ENCODE data around the gene NR2F1. TPM values are rescaled to one million over a fixed set of nuclear protein-coding genes. Genes with fewer than 3 reads are reported as not detected.

The NR2F1 gene
- total RNA-seq, 1 experiment from 2014 or later = 1.4 TPM

DNA sequence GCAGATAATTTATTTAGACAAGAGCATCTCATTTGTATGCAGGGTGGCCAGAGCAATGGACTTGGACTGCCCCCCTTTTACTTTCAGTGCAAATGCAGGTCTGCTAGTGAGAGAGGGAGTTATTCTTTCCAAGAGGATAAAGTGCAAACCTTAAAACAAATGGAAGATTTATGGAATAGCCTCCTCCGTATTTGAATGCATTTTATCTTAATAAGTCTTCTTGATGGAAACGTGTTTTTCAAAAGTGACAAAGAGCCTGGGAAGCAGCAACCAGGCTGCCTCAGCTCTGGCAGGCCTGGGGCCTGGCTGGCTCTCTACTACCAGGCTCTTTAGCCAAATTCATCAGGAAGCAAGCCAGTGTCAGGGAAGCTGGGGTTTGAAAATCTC is 6.8 kb downstream of the NR2F1 start:
- no peak for DNase-seq (ENCODE audit: unreplicated experiment)
- peaks cover 5% of the 10 kb centered on the region for H3K4me1 Mint-ChIP-seq (ENCODE audit: insufficient read depth, unreplicated experiment)
- POLR2A ChIA-PET = no interaction called here
- H3K36me3 Mint-ChIP-seq (ENCODE audit: insufficient read depth, unreplicated experiment) = no peaks in the 10 kb centered on the region
- no peak overlapping the region for H3K27ac Mint-ChIP-seq (ENCODE audit: low read depth, unreplicated experiment)
- intact Hi-C loops (cut with micrococcal nuclease) = loop anchor here (10.0 kb wide), 1 partner anchor 155 kb away; no protein-coding TSS in a partner anchor
- H3K27me3 Mint-ChIP-seq (ENCODE audit: insufficient read depth, unreplicated experiment) = no peaks in the 10 kb centered on the region
- TF ChIP-seq, protein P1, sequence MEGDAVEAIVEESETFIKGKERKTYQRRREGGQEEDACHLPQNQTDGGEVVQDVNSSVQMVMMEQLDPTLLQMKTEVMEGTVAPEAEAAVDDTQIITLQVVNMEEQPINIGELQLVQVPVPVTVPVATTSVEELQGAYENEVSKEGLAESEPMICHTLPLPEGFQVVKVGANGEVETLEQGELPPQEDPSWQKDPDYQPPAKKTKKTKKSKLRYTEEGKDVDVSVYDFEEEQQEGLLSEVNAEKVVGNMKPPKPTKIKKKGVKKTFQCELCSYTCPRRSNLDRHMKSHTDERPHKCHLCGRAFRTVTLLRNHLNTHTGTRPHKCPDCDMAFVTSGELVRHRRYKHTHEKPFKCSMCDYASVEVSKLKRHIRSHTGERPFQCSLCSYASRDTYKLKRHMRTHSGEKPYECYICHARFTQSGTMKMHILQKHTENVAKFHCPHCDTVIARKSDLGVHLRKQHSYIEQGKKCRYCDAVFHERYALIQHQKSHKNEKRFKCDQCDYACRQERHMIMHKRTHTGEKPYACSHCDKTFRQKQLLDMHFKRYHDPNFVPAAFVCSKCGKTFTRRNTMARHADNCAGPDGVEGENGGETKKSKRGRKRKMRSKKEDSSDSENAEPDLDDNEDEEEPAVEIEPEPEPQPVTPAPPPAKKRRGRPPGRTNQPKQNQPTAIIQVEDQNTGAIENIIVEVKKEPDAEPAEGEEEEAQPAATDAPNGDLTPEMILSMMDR (IDR thresholded peaks at IDR 0.05; ENCODE audit: unreplicated experiment) = no peak
- H3K4me3 Mint-ChIP-seq (ENCODE audit: unreplicated experiment) = no peak overlapping the region
- BruUV-seq (replicated peaks) = no TSS peak
- H3K9me3 Mint-ChIP-seq (ENCODE audit: unreplicated experiment) = no peaks in the 10 kb centered on the region
- CTCF ChIA-PET = interaction anchor here (1.5 kb wide), 1 partner anchor 211 kb away, joined by 4 read pairs; no protein-coding TSS in a partner anchor

DNA sequence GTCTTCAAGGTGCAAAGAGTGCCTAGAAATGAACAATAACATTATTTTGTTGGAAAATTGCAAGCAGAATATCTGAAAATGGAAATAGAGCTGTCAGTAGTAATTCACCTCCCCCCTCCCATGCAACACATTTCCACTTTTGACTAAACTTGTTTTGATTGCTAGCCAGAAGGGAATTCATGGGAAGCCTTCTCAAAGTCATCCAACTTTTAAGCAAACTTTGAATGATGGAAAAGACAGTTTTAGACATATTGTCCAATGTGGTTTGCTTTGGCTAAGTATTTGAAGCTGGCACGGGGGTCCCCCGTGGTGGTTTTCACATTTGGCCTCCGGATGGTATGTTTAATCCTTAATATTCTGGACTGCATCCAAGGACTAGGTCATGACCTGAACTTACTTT is 7.5 kb downstream of the NR2F1 start:
- intact Hi-C loops (cut with micrococcal nuclease) = no loop called here
- no peak overlapping the region for H3K27ac Mint-ChIP-seq (ENCODE audit: low read depth, unreplicated experiment)
- H3K36me3 Mint-ChIP-seq (ENCODE audit: insufficient read depth, unreplicated experiment) = no peaks in the 10 kb centered on the region
- BruUV-seq (replicated peaks) = no TSS peak
- no peak for DNase-seq (ENCODE audit: unreplicated experiment)
- ChIA-PET CTCF (interaction anchor here (0.6 to 1.5 kb wide), 3 partner anchors 195 to 326 kb away, joined by 3 to 4 read pairs (median 3); no protein-coding TSS in a partner anchor), POLR2A (no interaction called here)
- no peaks in the 10 kb centered on the region for H3K9me3 Mint-ChIP-seq (ENCODE audit: unreplicated experiment)
- TF ChIP-seq, protein P1 (IDR thresholded peaks at IDR 0.05; ENCODE audit: unreplicated experiment) = no peak
- H3K4me1 Mint-ChIP-seq (ENCODE audit: insufficient read depth, unreplicated experiment) = peaks cover 4% of the 10 kb centered on the region
- H3K4me3 Mint-ChIP-seq (ENCODE audit: unreplicated experiment) = no peak overlapping the region
- no peaks in the 10 kb centered on the region for H3K27me3 Mint-ChIP-seq (ENCODE audit: insufficient read depth, unreplicated experiment)

DNA sequence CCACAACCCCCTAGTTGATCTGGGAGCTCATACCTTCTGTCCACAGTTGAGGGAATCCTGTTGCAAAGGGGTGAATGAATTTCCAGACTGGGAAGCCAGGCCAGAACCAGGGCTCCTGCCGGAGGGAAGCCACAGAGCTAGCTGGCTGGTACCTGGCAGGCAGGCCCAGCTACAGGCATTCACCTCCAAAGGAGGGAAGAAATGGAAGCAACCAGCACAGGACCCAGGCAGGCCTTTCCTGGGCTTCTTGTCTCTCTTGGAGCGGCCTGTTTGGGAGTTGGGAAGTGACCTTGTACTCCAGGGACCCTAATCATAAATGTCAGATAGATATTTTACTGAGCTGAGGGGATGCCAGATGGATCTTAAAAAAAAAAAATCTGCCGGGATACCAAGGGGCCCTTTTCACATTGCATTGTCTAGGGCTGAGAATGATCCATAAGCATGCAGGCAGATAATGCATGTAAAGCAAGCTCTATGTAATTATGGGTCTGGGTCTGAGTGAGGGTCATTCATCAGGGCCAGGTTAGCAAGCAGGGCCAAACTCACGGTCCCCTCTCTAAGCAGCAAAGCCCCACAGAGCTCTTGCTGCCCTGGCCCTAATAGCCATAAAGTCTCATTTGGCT is 8.4 kb downstream of the NR2F1 start:
- no peaks in the 10 kb centered on the region for H3K36me3 Mint-ChIP-seq (ENCODE audit: insufficient read depth, unreplicated experiment)
- H3K9me3 Mint-ChIP-seq (ENCODE audit: unreplicated experiment) = no peaks in the 10 kb centered on the region
- H3K4me3 Mint-ChIP-seq (ENCODE audit: unreplicated experiment) = no peak overlapping the region
- ChIA-PET CTCF (interaction anchor here (0.6 to 1.6 kb wide), 6 partner anchors 12 to 572 kb away, joined by 3 to 6 read pairs (median 3); no protein-coding TSS in a partner anchor), POLR2A (interaction anchor here (0.7 kb wide), 1 partner anchor 230 kb away, joined by 3 read pairs; no protein-coding TSS in a partner anchor)
- no TSS peak for BruUV-seq (replicated peaks)
- no peak overlapping the region for H3K27ac Mint-ChIP-seq (ENCODE audit: low read depth, unreplicated experiment)
- no peak for DNase-seq (ENCODE audit: unreplicated experiment)
- no peaks in the 10 kb centered on the region for H3K4me1 Mint-ChIP-seq (ENCODE audit: insufficient read depth, unreplicated experiment)
- H3K27me3 Mint-ChIP-seq (ENCODE audit: insufficient read depth, unreplicated experiment) = no peaks in the 10 kb centered on the region
- intact Hi-C loops (cut with micrococcal nuclease) = no loop called here
- TF ChIP-seq, protein P1 (IDR thresholded peaks at IDR 0.05; ENCODE audit: unreplicated experiment) = no peak

DNA sequence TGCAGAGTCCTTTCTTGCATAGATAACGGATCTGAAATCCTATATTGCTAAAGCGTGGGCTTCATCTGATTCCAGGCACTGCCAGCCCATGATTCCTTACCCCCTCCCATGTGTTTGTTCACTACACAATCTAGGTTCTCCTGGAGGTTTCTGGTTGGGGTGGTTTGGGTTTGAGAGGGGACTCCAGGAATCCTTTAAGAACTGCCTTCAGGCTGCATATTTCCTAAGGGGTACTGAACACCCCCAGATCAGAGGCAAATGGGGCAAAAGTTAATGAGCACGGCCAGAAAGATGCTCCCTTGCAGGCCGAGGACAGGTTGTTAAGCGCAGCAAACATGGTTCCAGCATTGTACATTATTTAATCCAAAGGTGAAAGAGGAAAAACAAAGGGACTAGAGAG is 9.9 kb downstream of the NR2F1 start:
- no peaks in the 10 kb centered on the region for H3K27me3 Mint-ChIP-seq (ENCODE audit: insufficient read depth, unreplicated experiment)
- POLR2A ChIA-PET = no interaction called here
- H3K27ac Mint-ChIP-seq (ENCODE audit: low read depth, unreplicated experiment) = no peak overlapping the region
- TF ChIP-seq, protein P1 (IDR thresholded peaks at IDR 0.05; ENCODE audit: unreplicated experiment) = no peak
- no peak for DNase-seq (ENCODE audit: unreplicated experiment)
- no TSS peak for BruUV-seq (replicated peaks)
- no peaks in the 10 kb centered on the region for H3K4me1 Mint-ChIP-seq (ENCODE audit: insufficient read depth, unreplicated experiment)
- intact Hi-C loops (cut with micrococcal nuclease) = no loop called here
- CTCF ChIA-PET = interaction anchor here (0.7 kb wide), 1 partner anchor 946 kb away, joined by 3 read pairs; no protein-coding TSS in a partner anchor
- no peak overlapping the region for H3K4me3 Mint-ChIP-seq (ENCODE audit: unreplicated experiment)
- no peaks in the 10 kb centered on the region for H3K36me3 Mint-ChIP-seq (ENCODE audit: insufficient read depth, unreplicated experiment)
- no peaks in the 10 kb centered on the region for H3K9me3 Mint-ChIP-seq (ENCODE audit: unreplicated experiment)
